IPS-20b (cell line): ENCODE data around the gene TMEM167B.

Source experiments
- H3K27ac ChIP-seq: one replicate; pipeline ENCODE4 v1.5.1; 2013; ENCODE audit warnings: low read length
- H3K27me3 ChIP-seq: 2 replicates; pipeline ENCODE4 v1.6.1; 2013; ENCODE audit warnings: mild to moderate bottlenecking, low read length, inconsistent platforms; ENCODE audit not compliant: insufficient read depth
- H3K36me3 ChIP-seq: 2 replicates; pipeline ENCODE4 v1.6.1; 2013; ENCODE audit warnings: low read depth, mild to moderate bottlenecking, inconsistent platforms, low read length, moderate library complexity; ENCODE audit not compliant: insufficient read depth
- H3K4me1 ChIP-seq: 2 replicates; pipeline ENCODE4 v1.6.1; 2013; ENCODE audit warnings: mild to moderate bottlenecking, control low read depth, inconsistent platforms, low read length, moderate library complexity; ENCODE audit not compliant: insufficient read depth
- H3K4me3 ChIP-seq: 2 replicates; pipeline ENCODE4 v1.5.1; 2013; ENCODE audit warnings: mild to moderate bottlenecking, low read length, inconsistent platforms
- H3K9ac ChIP-seq: 2 replicates; pipeline ENCODE4 v1.6.1; 2013; ENCODE audit warnings: low read depth, mild to moderate bottlenecking, inconsistent platforms, low read length, moderate library complexity
- H3K9me3 ChIP-seq: 2 replicates; pipeline ENCODE4 v1.6.1; 2013; ENCODE audit warnings: mild to moderate bottlenecking, low read depth, low read length, inconsistent platforms; ENCODE audit not compliant: insufficient read depth

The TMEM167B gene

GRCh38 chr1:109120356-109120755 lies 29.8 kb downstream of the TMEM167B start:
- no peak overlapping the region for H3K27ac ChIP-seq

GRCh38 chr1:109131059-109131458 lies 40.5 kb downstream of the TMEM167B start:
- Histone ChIP-seq H3K9ac (no peak overlapping the region), H3K4me1 (no peaks in the 10 kb centered on the region), H3K36me3 (no peaks in the 10 kb centered on the region), H3K4me3 (no peak overlapping the region), H3K27ac (no peak overlapping the region), H3K27me3 (no peaks in the 10 kb centered on the region), H3K9me3 (no peaks in the 10 kb centered on the region)

More at GRCh38 chr1:109120356-109120755, 29.8 kb downstream of the TMEM167B start:
- no peak overlapping the region for H3K4me3 ChIP-seq
- no peaks in the 10 kb centered on the region for H3K4me1 ChIP-seq
- H3K9me3 ChIP-seq: no peaks in the 10 kb centered on the region
- H3K27me3 ChIP-seq: peaks cover 19% of the 10 kb centered on the region
- H3K36me3 ChIP-seq: no peaks in the 10 kb centered on the region
- no peak overlapping the region for H3K9ac ChIP-seq

- Histone ChIP-seq H3K4me1 (no peaks in the 10 kb centered on the region), H3K27ac (no peak overlapping the region), H3K27me3 (no peaks in the 10 kb centered on the region), H3K36me3 (no peaks in the 10 kb centered on the region), H3K9me3 (no peaks in the 10 kb centered on the region), H3K4me3 (no peak overlapping the region), H3K9ac (no peak overlapping the region)
Observed at GRCh38 chr1:109131800-109132199, 41.2 kb downstream of the TMEM167B start.

- H3K27ac ChIP-seq: no peak overlapping the region
- no peaks in the 10 kb centered on the region for H3K4me1 ChIP-seq
- no peak overlapping the region for H3K9ac ChIP-seq
- H3K36me3 ChIP-seq: no peaks in the 10 kb centered on the region
- no peaks in the 10 kb centered on the region for H3K27me3 ChIP-seq
- no peak overlapping the region for H3K4me3 ChIP-seq
- no peaks in the 10 kb centered on the region for H3K9me3 ChIP-seq
Observed at GRCh38 chr1:109133002-109133706, 42.6 kb downstream of the TMEM167B start.

- H3K27me3 ChIP-seq: no peaks in the 10 kb centered on the region
- H3K9ac ChIP-seq: no peak overlapping the region
- no peaks in the 10 kb centered on the region for H3K4me1 ChIP-seq
- no peak overlapping the region for H3K4me3 ChIP-seq
- H3K9me3 ChIP-seq: no peaks in the 10 kb centered on the region
- H3K36me3 ChIP-seq: no peaks in the 10 kb centered on the region
- H3K27ac ChIP-seq: no peak overlapping the region
Observed at GRCh38 chr1:109133815-109134214, 43.3 kb downstream of the TMEM167B start.

- Histone ChIP-seq H3K9ac (no peak overlapping the region), H3K9me3 (no peaks in the 10 kb centered on the region), H3K4me3 (no peak overlapping the region), H3K27ac (no peak overlapping the region), H3K36me3 (no peaks in the 10 kb centered on the region), H3K4me1 (no peaks in the 10 kb centered on the region), H3K27me3 (no peaks in the 10 kb centered on the region)
Observed at GRCh38 chr1:109134423-109134822, 43.9 kb downstream of the TMEM167B start.

GRCh38 chr1:109135940-109136339 lies 45.4 kb downstream of the TMEM167B start:
- Histone ChIP-seq H3K27me3 (no peaks in the 10 kb centered on the region), H3K27ac (no peak overlapping the region), H3K4me3 (no peak overlapping the region), H3K4me1 (no peaks in the 10 kb centered on the region), H3K9me3 (no peaks in the 10 kb centered on the region), H3K36me3 (no peaks in the 10 kb centered on the region), H3K9ac (no peak overlapping the region)

- H3K27me3 ChIP-seq: no peaks in the 10 kb centered on the region
- H3K36me3 ChIP-seq: no peaks in the 10 kb centered on the region
- H3K9me3 ChIP-seq: no peaks in the 10 kb centered on the region
- H3K4me3 ChIP-seq: no peak overlapping the region
- no peak overlapping the region for H3K9ac ChIP-seq
- no peak overlapping the region for H3K27ac ChIP-seq
- no peaks in the 10 kb centered on the region for H3K4me1 ChIP-seq
Observed at GRCh38 chr1:109136766-109137165, 46.2 kb downstream of the TMEM167B start.

- H3K27ac ChIP-seq: no peak overlapping the region
- H3K36me3 ChIP-seq: no peaks in the 10 kb centered on the region
- H3K4me3 ChIP-seq: no peak overlapping the region
- no peaks in the 10 kb centered on the region for H3K27me3 ChIP-seq
- no peak overlapping the region for H3K9ac ChIP-seq
- no peaks in the 10 kb centered on the region; the same call in 1 of the 2 replicates for H3K9me3 ChIP-seq
- H3K4me1 ChIP-seq: no peaks in the 10 kb centered on the region
Observed at GRCh38 chr1:109137958-109138357, 47.4 kb downstream of the TMEM167B start.

GRCh38 chr1:109138358-109138757 lies 47.8 kb downstream of the TMEM167B start:
- Histone ChIP-seq H3K9ac (no peak overlapping the region), H3K27ac (no peak overlapping the region)

GRCh38 chr1:109140392-109140791 lies 49.8 kb downstream of the TMEM167B start:
- no peaks in the 10 kb centered on the region; the same call in 1 of the 2 replicates for H3K9me3 ChIP-seq
- no peaks in the 10 kb centered on the region for H3K4me1 ChIP-seq
- H3K27ac ChIP-seq: no peak overlapping the region
- H3K27me3 ChIP-seq: no peaks in the 10 kb centered on the region
- no peaks in the 10 kb centered on the region for H3K36me3 ChIP-seq
- no peak overlapping the region for H3K9ac ChIP-seq
- no peak overlapping the region for H3K4me3 ChIP-seq

More at GRCh38 chr1:109138358-109138757, 47.8 kb downstream of the TMEM167B start:
- Histone ChIP-seq H3K4me3 (no peak overlapping the region), H3K4me1 (no peaks in the 10 kb centered on the region), H3K36me3 (no peaks in the 10 kb centered on the region), H3K27me3 (no peaks in the 10 kb centered on the region), H3K9me3 (no peaks in the 10 kb centered on the region; the same call in 1 of the 2 replicates)

- Histone ChIP-seq H3K27me3 (no peaks in the 10 kb centered on the region), H3K27ac (no peak overlapping the region), H3K4me3 (no peak overlapping the region), H3K9ac (no peak overlapping the region), H3K9me3 (no peaks in the 10 kb centered on the region; the same call in 1 of the 2 replicates), H3K36me3 (no peaks in the 10 kb centered on the region), H3K4me1 (no peaks in the 10 kb centered on the region)
Observed at GRCh38 chr1:109142260-109142659, 51.7 kb downstream of the TMEM167B start.
